Measurements from ENCODE around the gene GPR84. TPM values are rescaled to one million over a fixed set of nuclear protein-coding genes. Genes with fewer than 3 reads are reported as not detected.

Gene GPR84
- total and polyA plus RNA-seq, 2 of the 13 experiments (the other 11 are each of a cell fraction or from before 2014, with no cell fraction given), result not detected

DNA sequence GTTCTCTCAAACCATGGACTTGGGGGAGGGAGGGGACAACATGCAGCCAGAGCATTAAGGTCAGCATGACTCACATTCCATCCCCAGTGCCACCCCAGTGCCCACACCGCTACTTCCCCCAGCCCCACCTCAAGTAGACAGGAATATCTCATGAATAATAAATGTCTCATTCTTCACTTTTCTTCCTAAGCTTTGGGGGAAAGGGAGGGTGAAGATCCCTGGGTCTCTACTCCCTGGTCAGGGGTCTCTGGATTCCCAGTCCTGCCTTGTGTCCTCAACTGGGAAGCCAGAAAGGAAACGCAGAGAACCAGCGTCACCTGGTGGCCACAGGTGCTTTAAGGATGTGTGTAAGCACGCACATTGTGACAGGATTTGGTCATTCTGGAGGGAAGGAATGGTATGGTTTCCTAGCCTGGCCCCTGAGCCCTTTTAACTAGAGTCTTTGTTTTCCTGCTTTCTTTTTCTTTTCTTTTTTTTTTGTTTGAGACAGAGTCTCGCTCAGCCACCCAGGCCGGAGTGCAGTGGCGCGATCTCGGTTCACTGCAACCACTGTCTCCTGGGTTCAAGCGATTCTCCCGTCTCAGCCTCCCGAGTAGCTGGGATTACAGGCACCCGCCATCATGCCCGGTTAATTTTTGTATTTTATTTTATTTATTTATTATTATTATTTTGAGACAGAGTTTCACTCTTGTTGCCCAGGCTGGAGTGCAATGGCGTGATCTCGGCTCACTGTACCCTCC, 3.4 kb downstream of the GPR84 start:
- CTCF ChIA-PET (ENCODE audit: low intra/inter-chr PET ratio, low total read pairs), result interaction anchor here (0.8 to 3.5 kb wide), 9 partner anchors 8 to 147 kb away, joined by 3 to 40 read pairs (median 8); partner anchors contain the start of gene COPZ1
- peak; percentile 61 for ATAC-seq
- Histone ChIP-seq H3K9me3 (ENCODE audit: low read length) (no peaks in the 10 kb centered on the region), H3K36me3 (replicated peaks in 1 of 2; ENCODE audit: control insufficient read depth in 1 of 2, insufficient read depth in 2 of 2, low read length in 2 of 2) (no peaks in the 10 kb centered on the region), H3K4me1 (ENCODE audit: insufficient read depth, low read length) (peaks cover 36% of the 10 kb centered on the region), H3K79me2 (ENCODE audit: insufficient read depth, low read length) (no peaks in the 10 kb centered on the region), H3K9ac (ENCODE audit: insufficient read depth, low read depth, low read length) (peak overlapping the region; percentile 24), H4K20me1 (ENCODE audit: insufficient read depth, low read length) (no peaks in the 10 kb centered on the region), H3K27ac (ENCODE audit: extremely low read length, insufficient read depth, low read length) (no peak overlapping the region), H2AFZ (ENCODE audit: low read length) (no peak overlapping the region), H3K4me3 (replicated peaks in 1 of 3; ENCODE audit: insufficient read depth in 1 of 3, low read depth in 2 of 3, low read length in 3 of 3) (peak overlapping the region in 2 of 3 experiments; percentile 1 to 70; a peak in 3 of 6 replicates), H3K27me3 (ENCODE audit: control insufficient read depth in 1 of 2, insufficient read depth in 2 of 2, low read length in 2 of 2) (no peaks in the 10 kb centered on the region; a peak in 1 of 5 replicates), H3K4me2 (ENCODE audit: low read depth, low read length) (peak overlapping the region; percentile 94)
- POLR2A ChIA-PET, result interaction anchor here (1.9 to 4.4 kb wide), 2 partner anchors 15 to 81 kb away, joined by 4 to 53 read pairs; partner anchors contain the start of genes CBX5 and HNRNPA1
- intact Hi-C loops (cut with micrococcal nuclease; ENCODE audit: unreplicated experiment) (loop anchor here (1.0 to 10.0 kb wide), 3 partner anchors 110 to 356 kb away; partner anchors contain the start of genes HOXC8 and HOXC9), in situ Hi-C loops (cut with HindIII; ENCODE audit: extremely low pct_ligation_motif_present, low pct_unique_long_range_greater_than_20kb) (loop anchor here (5.0 to 10.0 kb wide), 3 partner anchors 64 to 346 kb away; no protein-coding TSS in a partner anchor)
- peak; percentile 91 for FAIRE-seq
- DNase-seq (ENCODE audit: low spot score), result peak; percentile 82
- WGBS (ENCODE audit: low lambda C conversion rate), result 47% methylated on average over 16 of the region's 16 CpGs
- no TSS peak for BruUV-seq (replicated peaks)
- TF ChIP-seq TOE1 (CRISPR knock-in tag; IDR thresholded peaks at IDR 0.05) (no peak), PAF1 (CRISPR knock-in tag; IDR thresholded peaks at IDR 0.05) (no peak), CSRNP1 (CRISPR knock-in tag; IDR thresholded peaks at IDR 0.05) (no peak), MYC (CRISPR knock-in tag; IDR thresholded peaks at IDR 0.05; ENCODE audit: borderline replicate concordance) (peak; percentile 65; the same call in 1 of the 2 replicates), ZNF660 (CRISPR knock-in tag; IDR thresholded peaks at IDR 0.05; ENCODE audit: borderline replicate concordance, low read depth) (no peak), ZNF598 (CRISPR knock-in tag; IDR thresholded peaks at IDR 0.05; ENCODE audit: borderline replicate concordance) (no peak), PRDM10 (CRISPR knock-in tag; IDR thresholded peaks at IDR 0.05; ENCODE audit: low read depth) (no peak), GLMP (CRISPR knock-in tag; IDR thresholded peaks at IDR 0.05; ENCODE audit: borderline replicate concordance) (no peak), CBX2 (IDR thresholded peaks at IDR 0.05; ENCODE audit: low read depth, low read length) (no peak), CBX2 (CRISPR knock-in tag; IDR thresholded peaks at IDR 0.05; ENCODE audit: low read depth) (no peak), EHMT2 (IDR thresholded peaks at IDR 0.05; ENCODE audit: borderline replicate concordance, low read depth, low read length) (no peak), HMG20A (CRISPR knock-in tag; IDR thresholded peaks at IDR 0.05; ENCODE audit: borderline replicate concordance) (no peak), KLF12 (CRISPR knock-in tag; IDR thresholded peaks at IDR 0.05; ENCODE audit: borderline replicate concordance) (no peak), ZNF691 (CRISPR knock-in tag; IDR thresholded peaks at IDR 0.05; ENCODE audit: borderline replicate concordance, low read depth) (peak; percentile 75; the same call in 1 of the 2 replicates)
